NCI-H2196 treated with DMSO at 0.1 percent for 48 hours (cell line): Measurements from ENCODE around the gene CXCL16.

Experiments used
- DNase-seq: peaks from one replicate; lab custom pipeline; 2025; ENCODE audit not compliant: unreplicated experiment; lab: John Stamatoyannopoulos, UW

The CXCL16 gene

GRCh38 chr17:4739122-4740024 is at the start of gene CXCL16, which contains the start of gene ZMYND15:
Gene CXCL16, minus strand, starts transcription at chr17:4739928. Its CDS starts 589 bp downstream, at chr17:4739339.
Gene ZMYND15, plus strand, starts transcription at chr17:4739833. Its CDS starts 716 bp downstream, at chr17:4740549.
- DNase-seq = no peak

- DNase-seq = no peak
These were observed 49.3 kb upstream of the CXCL16 start, which contains the start of gene GLTPD2 for GRCh38 chr17:4788807-4789700. Gene GLTPD2, plus strand, starts transcription at chr17:4788964. Its CDS starts 48 bp downstream, at chr17:4789012.

GRCh38 chr17:4788159-4788806 is 48.6 kb upstream of the CXCL16 start:
- DNase-seq = no peak

GRCh38 chr17:4786516-4786915 is 46.8 kb upstream of the CXCL16 start:
- DNase-seq = no peak

- no peak for DNase-seq
These were observed 46.4 kb upstream of the CXCL16 start, which contains the start of gene VMO1 for GRCh38 chr17:4786106-4786511. Gene VMO1, minus strand, starts transcription at chr17:4786364. Its CDS starts 12 bp downstream, at chr17:4786352.

- no peak for DNase-seq
These were observed 45.8 kb upstream of the CXCL16 start for GRCh38 chr17:4785311-4786105.

GRCh38 chr17:4782652-4783051 is 42.9 kb upstream of the CXCL16 start:
- DNase-seq = no peak

- no peak for DNase-seq
These were observed 40.7 kb upstream of the CXCL16 start for GRCh38 chr17:4780325-4780955.

GRCh38 chr17:4777969-4778760 is 38.4 kb upstream of the CXCL16 start:
- DNase-seq = no peak

GRCh38 chr17:4772235-4772613 is 32.5 kb upstream of the CXCL16 start:
- no peak for DNase-seq

- no peak for DNase-seq
These were observed 31.9 kb upstream of the CXCL16 start, which contains the start of gene TM4SF5 for GRCh38 chr17:4771519-4772234. Gene TM4SF5, plus strand, starts transcription at chr17:4771886. Its CDS starts 37 bp downstream, at chr17:4771923.

- DNase-seq = no peak
These were observed 29.9 kb upstream of the CXCL16 start for GRCh38 chr17:4769628-4770027.

GRCh38 chr17:4768298-4768697 is 28.6 kb upstream of the CXCL16 start:
- no peak for DNase-seq

- DNase-seq = no peak
These were observed 27.0 kb upstream of the CXCL16 start for GRCh38 chr17:4766723-4767122.

- no peak for DNase-seq
These were observed 26.5 kb upstream of the CXCL16 start for GRCh38 chr17:4766201-4766600.

- DNase-seq = no peak
These were observed 24.9 kb upstream of the CXCL16 start for GRCh38 chr17:4764595-4764994.

- DNase-seq = no peak
These were observed 20.1 kb upstream of the CXCL16 start for GRCh38 chr17:4759776-4760236.

- no peak for DNase-seq
These were observed 13.7 kb upstream of the CXCL16 start for GRCh38 chr17:4753392-4753791.
